Measurements from ENCODE around the gene CARMIL1. TPM values are rescaled to one million over a fixed set of nuclear protein-coding genes. Genes with fewer than 3 reads are reported as not detected.

The CARMIL1 gene
- total RNA-seq, 1 experiment from 2014 or later = 25.9 TPM

- peaks cover 6% of the 10 kb centered on the region for H3K36me3 Mint-ChIP-seq (ENCODE audit: insufficient read depth, unreplicated experiment)
- H3K27me3 Mint-ChIP-seq (ENCODE audit: insufficient read depth, unreplicated experiment) = no peaks in the 10 kb centered on the region
- H3K4me1 Mint-ChIP-seq (ENCODE audit: low read depth, unreplicated experiment) = no peaks in the 10 kb centered on the region
- no peaks in the 10 kb centered on the region for H3K36me3 ChIP-seq (ENCODE audit: control insufficient read depth, insufficient read depth, low read length)
- H3K4me1 ChIP-seq = no peaks in the 10 kb centered on the region; the same call in 1 of the 2 replicates
- H3K9me3 ChIP-seq = no peaks in the 10 kb centered on the region
- no peak overlapping the region for H3K4me3 Mint-ChIP-seq (ENCODE audit: unreplicated experiment)
- H3K9me3 Mint-ChIP-seq (ENCODE audit: unreplicated experiment) = no peaks in the 10 kb centered on the region
- POLR2A ChIA-PET = no interaction called here
- H3K27ac Mint-ChIP-seq (ENCODE audit: unreplicated experiment) = no peak overlapping the region
- BruUV-seq (replicated peaks) = no TSS peak
- H3K4me3 ChIP-seq (ENCODE audit: low read depth, low read length) = no peak overlapping the region
- DNase-seq = no peak
- CTCF ChIA-PET = no interaction called here
- no peaks in the 10 kb centered on the region for H3K27me3 ChIP-seq (replicated peaks; ENCODE audit: control insufficient read depth, insufficient read depth, low read length)
- intact Hi-C loops (cut with micrococcal nuclease; ENCODE audit: unreplicated experiment) = no loop called here
- no peak for TF ChIP-seq CTCF (IDR thresholded peaks at IDR 0.05; ENCODE audit: insufficient read depth in 1 of 2, low read depth in 1 of 2, low read length in 1 of 2, severe bottlenecking in 1 of 2, unreplicated experiment in 1 of 2)
These were observed 203.8 kb downstream of the CARMIL1 start for GRCh38 chr6:25482996-25483395.

GRCh38 chr6:25483943-25484342, 204.8 kb downstream of the CARMIL1 start:
- H3K4me1 Mint-ChIP-seq (ENCODE audit: low read depth, unreplicated experiment) = no peaks in the 10 kb centered on the region
- intact Hi-C loops (cut with micrococcal nuclease; ENCODE audit: unreplicated experiment) = no loop called here
- no peak for DNase-seq
- CTCF ChIA-PET = no interaction called here
- H3K4me1 ChIP-seq = peaks cover 5% of the 10 kb centered on the region; the same call in 1 of the 2 replicates
- no peaks in the 10 kb centered on the region for H3K27me3 ChIP-seq (replicated peaks; ENCODE audit: control insufficient read depth, insufficient read depth, low read length)
- no peaks in the 10 kb centered on the region for H3K27me3 Mint-ChIP-seq (ENCODE audit: insufficient read depth, unreplicated experiment)
- no peak overlapping the region for H3K4me3 Mint-ChIP-seq (ENCODE audit: unreplicated experiment)
- POLR2A ChIA-PET = no interaction called here
- no TSS peak for BruUV-seq (replicated peaks)
- no peaks in the 10 kb centered on the region for H3K36me3 ChIP-seq (ENCODE audit: control insufficient read depth, insufficient read depth, low read length)
- H3K27ac Mint-ChIP-seq (ENCODE audit: unreplicated experiment) = no peak overlapping the region
- no peak for TF ChIP-seq CTCF (IDR thresholded peaks at IDR 0.05; ENCODE audit: insufficient read depth in 1 of 2, low read depth in 1 of 2, low read length in 1 of 2, severe bottlenecking in 1 of 2, unreplicated experiment in 1 of 2)
- no peaks in the 10 kb centered on the region for H3K9me3 Mint-ChIP-seq (ENCODE audit: unreplicated experiment)
- H3K4me3 ChIP-seq (ENCODE audit: low read depth, low read length) = no peak overlapping the region
- H3K9me3 ChIP-seq = no peaks in the 10 kb centered on the region
- peaks cover 6% of the 10 kb centered on the region for H3K36me3 Mint-ChIP-seq (ENCODE audit: insufficient read depth, unreplicated experiment)

- POLR2A ChIA-PET = no interaction called here
- H3K27me3 Mint-ChIP-seq (ENCODE audit: insufficient read depth, unreplicated experiment) = no peaks in the 10 kb centered on the region
- H3K4me3 Mint-ChIP-seq (ENCODE audit: unreplicated experiment) = no peak overlapping the region
- no peak for TF ChIP-seq CTCF (IDR thresholded peaks at IDR 0.05; ENCODE audit: insufficient read depth in 1 of 2, low read depth in 1 of 2, low read length in 1 of 2, severe bottlenecking in 1 of 2, unreplicated experiment in 1 of 2)
- Histone ChIP-seq H3K36me3 (ENCODE audit: control insufficient read depth, insufficient read depth, low read length) (no peaks in the 10 kb centered on the region), H3K9me3 (no peaks in the 10 kb centered on the region), H3K4me1 (peaks cover 10% of the 10 kb centered on the region), H3K4me3 (ENCODE audit: low read depth, low read length) (no peak overlapping the region), H3K27me3 (replicated peaks; ENCODE audit: control insufficient read depth, insufficient read depth, low read length) (no peaks in the 10 kb centered on the region)
- BruUV-seq (replicated peaks) = no TSS peak
- H3K4me1 Mint-ChIP-seq (ENCODE audit: low read depth, unreplicated experiment) = peaks cover 1% of the 10 kb centered on the region
- no peak overlapping the region for H3K27ac Mint-ChIP-seq (ENCODE audit: unreplicated experiment)
- no peak for DNase-seq
- H3K36me3 Mint-ChIP-seq (ENCODE audit: insufficient read depth, unreplicated experiment) = peaks cover 8% of the 10 kb centered on the region
- no peaks in the 10 kb centered on the region for H3K9me3 Mint-ChIP-seq (ENCODE audit: unreplicated experiment)
- intact Hi-C loops (cut with micrococcal nuclease; ENCODE audit: unreplicated experiment) = no loop called here
- CTCF ChIA-PET = interaction anchor here (0.6 kb wide), 1 partner anchor 206 kb away, joined by 3 read pairs; the partner anchor contains the start of gene CARMIL1
These were observed 205.7 kb downstream of the CARMIL1 start for GRCh38 chr6:25484900-25485299.

Data from Caco-2 (cell line).